ENCODE data around the gene PCYOX1L. TPM values are rescaled to one million over a fixed set of nuclear protein-coding genes. Genes with fewer than 3 reads are reported as not detected.

The PCYOX1L gene
- total RNA-seq, 1 donor from 2014 or later: 9.2 TPM

- CTCF ChIA-PET: no interaction called here
- H3K4me1 Mint-ChIP-seq: no peaks in the 10 kb centered on the region
- TF ChIP-seq CTCF (IDR thresholded peaks at IDR 0.05): no peak
- no peaks in the 10 kb centered on the region for H3K36me3 Mint-ChIP-seq (ENCODE audit: low read depth)
- no peak overlapping the region for H3K4me3 Mint-ChIP-seq
- peaks cover 7% of the 10 kb centered on the region for H3K27me3 Mint-ChIP-seq
- intact Hi-C loops (cut with micrococcal nuclease): no loop called here
- H3K9me3 Mint-ChIP-seq: no peaks in the 10 kb centered on the region
- no peak overlapping the region for H3K27ac Mint-ChIP-seq
- ATAC-seq (ENCODE audit: low read depth) (no peak), DNase-seq (no peak)
- POLR2A ChIA-PET: no interaction called here
Observed at GRCh38 chr5:149409268-149409948, 51.6 kb downstream of the PCYOX1L start.

- ATAC-seq (ENCODE audit: low read depth) (no peak), DNase-seq (no peak)
- Mint-ChIP-seq H3K9me3 (no peaks in the 10 kb centered on the region), H3K4me1 (no peaks in the 10 kb centered on the region), H3K27ac (no peak overlapping the region), H3K4me3 (no peak overlapping the region), H3K27me3 (peaks cover 7% of the 10 kb centered on the region), H3K36me3 (ENCODE audit: low read depth) (no peaks in the 10 kb centered on the region)
- no peak for TF ChIP-seq CTCF (IDR thresholded peaks at IDR 0.05)
- POLR2A ChIA-PET: no interaction called here
- intact Hi-C loops (cut with micrococcal nuclease): no loop called here
- CTCF ChIA-PET: no interaction called here
Observed at GRCh38 chr5:149410071-149410470, 52.2 kb downstream of the PCYOX1L start.

- H3K36me3 Mint-ChIP-seq (ENCODE audit: low read depth): no peaks in the 10 kb centered on the region
- H3K9me3 Mint-ChIP-seq: no peaks in the 10 kb centered on the region
- DNase-seq (no peak), ATAC-seq (ENCODE audit: low read depth) (no peak)
- no peak overlapping the region for H3K27ac Mint-ChIP-seq
- H3K4me3 Mint-ChIP-seq: no peak overlapping the region
- intact Hi-C loops (cut with micrococcal nuclease): no loop called here
- H3K27me3 Mint-ChIP-seq: peaks cover 4% of the 10 kb centered on the region
- no peaks in the 10 kb centered on the region for H3K4me1 Mint-ChIP-seq
- POLR2A ChIA-PET: no interaction called here
- TF ChIP-seq CTCF (IDR thresholded peaks at IDR 0.05): no peak
- CTCF ChIA-PET: no interaction called here
Observed at GRCh38 chr5:149410721-149411432, 53.0 kb downstream of the PCYOX1L start.

- no peaks in the 10 kb centered on the region for H3K9me3 Mint-ChIP-seq
- TF ChIP-seq CTCF (IDR thresholded peaks at IDR 0.05): no peak
- intact Hi-C loops (cut with micrococcal nuclease): no loop called here
- no peak for DNase-seq
- ATAC-seq (ENCODE audit: low read depth): no peak
- no peaks in the 10 kb centered on the region for H3K36me3 Mint-ChIP-seq (ENCODE audit: low read depth)
- no peaks in the 10 kb centered on the region for H3K4me1 Mint-ChIP-seq
- ChIA-PET POLR2A (no interaction called here), CTCF (no interaction called here)
- H3K27me3 Mint-ChIP-seq: peaks cover 4% of the 10 kb centered on the region
- H3K4me3 Mint-ChIP-seq: no peak overlapping the region
- no peak overlapping the region for H3K27ac Mint-ChIP-seq
Observed at GRCh38 chr5:149411738-149412519, 54.1 kb downstream of the PCYOX1L start.
